ACC112 (cell line): Measurements from ENCODE around the gene FRMD5.
A peak's percentile ranks its signal among the peaks of the same experiment; 100 is the strongest.
"Not testable (repeated sequence)": the region's sequence is repeated elsewhere in the genome, so short reads cannot be mapped to it uniquely, and the experiment has no call there.

Source experiments
- H2AFZ ChIP-seq: fragments of 200-600 bp; sonication (generic); one replicate; pipeline ENCODE4 v1.6.0; 2017; ENCODE audit warnings: antibody characterized with exemption, low read length; ENCODE audit not compliant: unreplicated experiment
- H3K27ac ChIP-seq: fragments of 200-600 bp; sonication (generic); 2 replicates; pipeline ENCODE4 v1.5.1; 2014; ENCODE audit warnings: low read depth, mild to moderate bottlenecking, antibody characterized with exemption, low read length, moderate library complexity
- H3K27me3 ChIP-seq: fragments of 200-600 bp; sonication (generic); 2 replicates; pipeline ENCODE4 v1.6.1; 2014; ENCODE audit warnings: mild to moderate bottlenecking, antibody characterized with exemption, low read length, moderate library complexity, mixed read lengths; ENCODE audit not compliant: insufficient read depth
- H3K36me3 ChIP-seq: fragments of 200-600 bp; sonication (generic); 2 replicates; pipeline ENCODE4 v1.6.1; 2016; ENCODE audit warnings: mild to moderate bottlenecking, antibody characterized with exemption, low read length, moderate library complexity, mixed read lengths; ENCODE audit not compliant: insufficient read depth
- H3K4me1 ChIP-seq: fragments of 200-600 bp; sonication (generic); one replicate; pipeline ENCODE4 v1.6.1; 2016; ENCODE audit warnings: low read length, mixed read lengths; ENCODE audit not compliant: insufficient read depth, unreplicated experiment, control insufficient read depth
- H3K4me3 ChIP-seq: fragments of 200-600 bp; sonication (generic); 2 replicates; pipeline ENCODE4 v1.5.1; 2014; ENCODE audit warnings: mild to moderate bottlenecking, low read depth, low read length
- H3K79me2 ChIP-seq: fragments of 200-600 bp; sonication (generic); one replicate; pipeline ENCODE4 v1.6.0; 2016; ENCODE audit warnings: low read length; ENCODE audit not compliant: control insufficient read depth, unreplicated experiment, insufficient read depth

FRMD5 gene

GRCh38 chr15:44018151-44018550 is 176.9 kb downstream of the FRMD5 start:
- H2AFZ ChIP-seq: no peak overlapping the region
- H3K4me1 ChIP-seq: peaks cover 6% of the 10 kb centered on the region
- H3K36me3 ChIP-seq: no peaks in the 10 kb centered on the region
- no peak overlapping the region for H3K4me3 ChIP-seq
- H3K27ac ChIP-seq: no peak overlapping the region
- no peaks in the 10 kb centered on the region for H3K27me3 ChIP-seq
- H3K79me2 ChIP-seq: no peaks in the 10 kb centered on the region

- Histone ChIP-seq H3K27me3 (no peaks in the 10 kb centered on the region), H3K36me3 (no peaks in the 10 kb centered on the region)
Measured at GRCh38 chr15:44015545-44016305, 179.3 kb downstream of the FRMD5 start.

GRCh38 chr15:44011238-44011854 is 183.7 kb downstream of the FRMD5 start:
- Histone ChIP-seq H3K36me3 (no peaks in the 10 kb centered on the region), H3K4me3 (no peak overlapping the region), H3K27me3 (no peaks in the 10 kb centered on the region), H3K79me2 (no peaks in the 10 kb centered on the region), H3K4me1 (peaks cover 27% of the 10 kb centered on the region), H2AFZ (no peak overlapping the region), H3K27ac (no peak overlapping the region)

More at GRCh38 chr15:44015545-44016305, 179.3 kb downstream of the FRMD5 start:
- H3K4me1 ChIP-seq: peaks cover 8% of the 10 kb centered on the region
- no peak overlapping the region for H3K4me3 ChIP-seq
- H2AFZ ChIP-seq: no peak overlapping the region
- H3K27ac ChIP-seq: no peak overlapping the region
- H3K79me2 ChIP-seq: no peaks in the 10 kb centered on the region

GRCh38 chr15:44010089-44010488 is 185.0 kb downstream of the FRMD5 start:
- Histone ChIP-seq H3K27me3 (no peaks in the 10 kb centered on the region), H3K4me3 (no peak overlapping the region), H3K27ac (no peak overlapping the region), H2AFZ (no peak overlapping the region), H3K4me1 (peaks cover 27% of the 10 kb centered on the region), H3K36me3 (no peaks in the 10 kb centered on the region), H3K79me2 (no peaks in the 10 kb centered on the region)

GRCh38 chr15:44009038-44009437 is 186.0 kb downstream of the FRMD5 start:
- Histone ChIP-seq H3K27me3 (no peaks in the 10 kb centered on the region), H2AFZ (no peak overlapping the region), H3K79me2 (no peaks in the 10 kb centered on the region), H3K36me3 (no peaks in the 10 kb centered on the region), H3K4me3 (no peak overlapping the region), H3K27ac (no peak overlapping the region), H3K4me1 (peaks cover 27% of the 10 kb centered on the region)

GRCh38 chr15:44000248-44000647 is 194.8 kb downstream of the FRMD5 start:
- H3K79me2 ChIP-seq, H2AFZ ChIP-seq, H3K27me3 ChIP-seq, H3K36me3 ChIP-seq: not testable (repeated sequence)
- Histone ChIP-seq H3K4me1 (peaks cover 19% of the 10 kb centered on the region), H3K4me3 (peak overlapping the region; percentile 42; the same call in 1 of the 2 replicates), H3K27ac (peak overlapping the region; percentile 25; the same call in 1 of the 2 replicates)

- peaks cover 19% of the 10 kb centered on the region for H3K4me1 ChIP-seq
- no peak overlapping the region for H2AFZ ChIP-seq
- no peak overlapping the region for H3K27ac ChIP-seq
- no peaks in the 10 kb centered on the region for H3K79me2 ChIP-seq
- H3K4me3 ChIP-seq: no peak overlapping the region
- no peaks in the 10 kb centered on the region for H3K27me3 ChIP-seq
- H3K36me3 ChIP-seq: no peaks in the 10 kb centered on the region
Measured at GRCh38 chr15:43998607-43999006, 196.5 kb downstream of the FRMD5 start.

- H3K27ac ChIP-seq: no peak overlapping the region
- no peak overlapping the region for H3K4me3 ChIP-seq
- H3K4me1 ChIP-seq: no peaks in the 10 kb centered on the region
- no peak overlapping the region for H2AFZ ChIP-seq
- no peaks in the 10 kb centered on the region for H3K79me2 ChIP-seq
- H3K36me3 ChIP-seq: no peaks in the 10 kb centered on the region
- H3K27me3 ChIP-seq: no peaks in the 10 kb centered on the region
Measured at GRCh38 chr15:43991206-43991605, 203.9 kb downstream of the FRMD5 start.

GRCh38 chr15:43989938-43990337 is 205.1 kb downstream of the FRMD5 start:
- Histone ChIP-seq H3K4me3 (no peak overlapping the region), H3K27me3 (no peaks in the 10 kb centered on the region), H3K4me1 (no peaks in the 10 kb centered on the region), H2AFZ (no peak overlapping the region), H3K36me3 (no peaks in the 10 kb centered on the region), H3K27ac (no peak overlapping the region), H3K79me2 (no peaks in the 10 kb centered on the region)

GRCh38 chr15:43988900-43989299 is 206.2 kb downstream of the FRMD5 start:
- no peaks in the 10 kb centered on the region for H3K79me2 ChIP-seq
- H2AFZ ChIP-seq: no peak overlapping the region
- no peaks in the 10 kb centered on the region for H3K27me3 ChIP-seq
- H3K4me3 ChIP-seq: no peak overlapping the region
- H3K36me3 ChIP-seq: no peaks in the 10 kb centered on the region
- H3K27ac ChIP-seq: no peak overlapping the region
- no peaks in the 10 kb centered on the region for H3K4me1 ChIP-seq

- H3K27me3 ChIP-seq: no peaks in the 10 kb centered on the region
- H3K4me1 ChIP-seq: no peaks in the 10 kb centered on the region
- no peaks in the 10 kb centered on the region for H3K36me3 ChIP-seq
- H3K79me2 ChIP-seq: no peaks in the 10 kb centered on the region
- no peak overlapping the region for H3K27ac ChIP-seq
- H2AFZ ChIP-seq: no peak overlapping the region
- no peak overlapping the region for H3K4me3 ChIP-seq
Measured at GRCh38 chr15:43987924-43988323, 207.1 kb downstream of the FRMD5 start.
